GM19467 (cell line): Measurements from ENCODE around the gene MAPKAP1.
"Not testable (repeated sequence)": the region's sequence is repeated elsewhere in the genome, so short reads cannot be mapped to it uniquely, and the experiment has no call there.

Source experiments
- ATAC-seq: cut with Tn5 transposase; IDR thresholded peaks from one replicate; pipeline ENCODE4 v1.9.1; 2021; ENCODE audit warnings: mild to moderate bottlenecking, moderate library complexity; ENCODE audit not compliant: unreplicated experiment

MAPKAP1 gene

GRCh38 chr9:125732562-125732961 lies 25.6 kb upstream of the MAPKAP1 start:
- ATAC-seq = no peak

GRCh38 chr9:125730168-125730567 lies 23.2 kb upstream of the MAPKAP1 start:
- no peak for ATAC-seq

- no peak for ATAC-seq
Observed at GRCh38 chr9:125726456-125727132, 19.6 kb upstream of the MAPKAP1 start.

GRCh38 chr9:125707472-125707804 lies 430 bp upstream of the MAPKAP1 start:
- ATAC-seq = peak; percentile 7

- no peak for ATAC-seq
Observed at GRCh38 chr9:125705893-125706292, 1.1 kb downstream of the MAPKAP1 start.

- no peak for ATAC-seq
Observed at GRCh38 chr9:125703662-125704061, 3.3 kb downstream of the MAPKAP1 start.

- no peak for ATAC-seq
Observed at GRCh38 chr9:125701351-125701750, 5.7 kb downstream of the MAPKAP1 start.

- peak; percentile 83 for ATAC-seq
Observed at GRCh38 chr9:125700791-125701190, 6.2 kb downstream of the MAPKAP1 start.

GRCh38 chr9:125699870-125700269 lies 7.1 kb downstream of the MAPKAP1 start:
- no peak for ATAC-seq

GRCh38 chr9:125696106-125696647 lies 10.8 kb downstream of the MAPKAP1 start:
- no peak for ATAC-seq

GRCh38 chr9:125695548-125695947 lies 11.5 kb downstream of the MAPKAP1 start:
- ATAC-seq = not testable (repeated sequence)

- no peak for ATAC-seq
Observed at GRCh38 chr9:125694478-125694877, 12.5 kb downstream of the MAPKAP1 start.

GRCh38 chr9:125693492-125693891 lies 13.5 kb downstream of the MAPKAP1 start:
- ATAC-seq = not testable (repeated sequence)

GRCh38 chr9:125691869-125692268 lies 15.1 kb downstream of the MAPKAP1 start:
- ATAC-seq = no peak

- ATAC-seq = no peak
Observed at GRCh38 chr9:125690679-125691078, 16.3 kb downstream of the MAPKAP1 start.

GRCh38 chr9:125687163-125687863 lies 19.7 kb downstream of the MAPKAP1 start:
- ATAC-seq = no peak

GRCh38 chr9:125685167-125685566 lies 21.8 kb downstream of the MAPKAP1 start:
- no peak for ATAC-seq

- ATAC-seq = no peak
Observed at GRCh38 chr9:125683486-125683885, 23.5 kb downstream of the MAPKAP1 start.

- ATAC-seq = no peak
Observed at GRCh38 chr9:125682340-125682739, 24.7 kb downstream of the MAPKAP1 start.

GRCh38 chr9:125681657-125682056 lies 25.4 kb downstream of the MAPKAP1 start:
- ATAC-seq = no peak

GRCh38 chr9:125681086-125681622 lies 25.9 kb downstream of the MAPKAP1 start:
- no peak for ATAC-seq

GRCh38 chr9:125680445-125680844 lies 26.6 kb downstream of the MAPKAP1 start:
- no peak for ATAC-seq
